Left cardiac atrium (tissue), 4 donors: ENCODE results near the gene PTGES3. TPM values are rescaled to one million over a fixed set of nuclear protein-coding genes. Genes with fewer than 3 reads are reported as not detected.
"Not testable (repeated sequence)": the region's sequence is repeated elsewhere in the genome, so short reads cannot be mapped to it uniquely, and the experiment has no call there.

Source experiments
- ATAC-seq, 2 donors: fragments of 200-7000 bp; cut with Tn5 transposase; one replicate each; pipeline ENCODE4 v1.9.1; 2020; ENCODE audit warnings: mild to moderate bottlenecking in 2 of 2, moderate library complexity in 2 of 2
- DNase-seq: peaks from one replicate; pipeline ENCODE4 v3.0.0-alpha.2; 2020
- intact Hi-C, 2 donors: fragments of 100-400 bp; cut with DNase I; formaldehyde crosslinking; loops; one replicate each; pipeline versions ENCODE4 v1.14.1 to v1.15.1; 2022 to 2023
- total RNA-seq, 2 donors: library from RNA; stranded (reverse); fragmentation: NEBNext Ultra II Directional; extraction: Animal tissue kit (Norgen Biotek cat#: 25700); gene quantifications; one replicate each; pipeline ENCODE4 v1.2.1, GENCODE V29; 2021
- donor health status: DM: no; HTN: yes; CAD: no.
- donor health status: DM: no; HTN: yes; CAD: no; lungs with severe emphysema.
- donor health status: DM: yes; HTN: yes; CAD: no.
- donor health status: Dilated cardiomyopathy.

Gene PTGES3
- total RNA-seq, 2 donors from 2014 or later: 126 to 138 TPM

DNA sequence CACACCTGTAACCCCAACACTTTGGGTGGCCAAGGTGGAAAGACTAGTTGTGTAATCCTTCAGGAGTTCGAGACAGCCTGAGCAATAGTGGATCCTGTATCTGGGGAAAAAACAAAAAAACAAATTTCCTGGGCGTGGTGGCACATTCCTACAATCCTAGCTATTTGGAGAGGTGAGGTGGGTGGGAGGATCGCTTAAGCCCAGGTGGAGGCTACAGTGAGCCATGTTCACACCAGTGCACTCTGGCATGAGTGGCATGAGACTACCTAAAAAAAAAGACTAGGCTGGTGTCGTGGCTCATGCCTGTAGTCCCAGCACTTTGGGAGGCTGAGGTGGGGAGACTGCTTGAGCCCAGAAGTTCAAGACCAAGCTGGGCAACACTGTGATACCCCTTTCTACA, 17.2 kb downstream of the PTGES3 start:
- intact Hi-C loops: no loop called here
- ATAC-seq (no peak), DNase-seq (no peak)

DNA sequence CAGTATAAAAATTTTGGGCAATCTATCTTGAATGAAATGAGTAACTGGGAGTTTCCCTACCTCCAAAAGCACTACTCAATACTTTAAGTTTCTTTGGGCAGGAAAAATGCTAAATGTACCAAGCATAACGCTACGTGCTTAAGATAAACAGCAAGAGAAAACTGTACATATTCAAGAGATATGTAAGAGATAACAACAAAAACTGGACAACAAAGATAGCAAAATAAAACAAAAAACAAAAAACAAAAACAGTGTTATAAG, 20.0 kb downstream of the PTGES3 start:
- ATAC-seq (no peak), DNase-seq (no peak)
- intact Hi-C loops: no loop called here

DNA sequence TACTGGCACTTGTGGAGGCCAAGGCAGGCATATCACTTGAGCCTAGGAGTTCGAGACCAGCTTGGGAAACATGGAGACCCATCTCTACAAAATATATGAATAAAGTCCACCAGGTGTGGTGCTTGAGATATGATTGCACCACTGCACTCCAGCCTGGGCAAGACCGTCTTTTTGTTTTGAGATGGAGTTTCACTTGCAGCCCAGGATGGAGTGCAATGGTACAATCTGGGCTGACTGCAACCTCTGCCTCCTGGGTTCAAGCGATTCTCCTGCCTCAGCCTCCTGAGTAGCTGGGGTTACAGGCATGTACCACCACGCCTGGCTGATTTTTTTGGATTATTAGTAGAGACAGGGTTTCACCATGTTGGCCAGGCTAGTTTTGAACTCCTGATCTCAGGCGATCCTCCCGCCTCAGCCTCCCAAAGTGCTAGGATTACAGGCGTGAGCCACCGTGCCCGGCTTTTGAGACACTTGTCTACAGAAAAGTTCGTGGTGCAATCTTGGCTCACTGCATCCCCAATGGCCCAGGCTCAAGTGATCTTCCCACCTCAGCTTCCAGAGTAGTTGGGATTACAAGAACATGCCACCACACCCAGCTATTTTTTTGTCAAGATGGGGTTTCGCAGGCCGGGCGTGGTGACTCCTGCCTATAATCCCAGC, 26.0 kb downstream of the PTGES3 start:
- intact Hi-C loops: no loop called here
- DNase-seq (no peak), ATAC-seq (no peak)

GRCh38 chr12:56661560-56661959, 26.5 kb downstream of the PTGES3 start:
- intact Hi-C loops: no loop called here
- DNase-seq (no peak), ATAC-seq (no peak)

DNA sequence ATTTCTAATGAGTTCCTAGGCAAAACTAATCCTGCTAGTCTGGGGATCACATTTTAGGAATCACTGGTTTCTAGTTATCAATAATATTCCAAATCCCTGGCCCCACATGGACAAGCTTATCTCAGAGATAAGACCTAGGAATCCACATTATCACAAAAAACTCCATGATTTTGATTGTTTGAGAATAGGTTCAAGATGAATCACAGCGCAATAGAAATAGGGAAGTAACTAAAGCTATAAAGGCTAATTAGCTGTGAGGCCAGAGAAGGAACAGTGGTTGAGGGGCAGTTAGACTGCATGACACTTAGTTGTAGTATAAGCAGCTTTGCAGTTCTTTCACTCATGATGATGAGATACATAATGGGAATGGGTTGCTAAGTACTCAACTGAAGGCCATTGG, 29.2 kb downstream of the PTGES3 start:
- DNase-seq (no peak), ATAC-seq (no peak)
- intact Hi-C loops: no loop called here

- ATAC-seq (peak in 1 of 2 donors; percentile 22), DNase-seq (no peak)
- intact Hi-C loops: no loop called here
Measured at GRCh38 chr12:56657416-56658379, 30.4 kb downstream of the PTGES3 start.

GRCh38 chr12:56653781-56654180, 34.3 kb downstream of the PTGES3 start:
- ATAC-seq, intact Hi-C loops, DNase-seq: not testable (repeated sequence)

GRCh38 chr12:56648023-56648422, 40.1 kb downstream of the PTGES3 start:
- not testable (repeated sequence) for ATAC-seq, DNase-seq
- intact Hi-C loops: loop anchor here in 1 of 2 donors (10.0 kb wide), 1 partner anchor 77 kb away; the partner anchor contains the start of gene NACA

DNA sequence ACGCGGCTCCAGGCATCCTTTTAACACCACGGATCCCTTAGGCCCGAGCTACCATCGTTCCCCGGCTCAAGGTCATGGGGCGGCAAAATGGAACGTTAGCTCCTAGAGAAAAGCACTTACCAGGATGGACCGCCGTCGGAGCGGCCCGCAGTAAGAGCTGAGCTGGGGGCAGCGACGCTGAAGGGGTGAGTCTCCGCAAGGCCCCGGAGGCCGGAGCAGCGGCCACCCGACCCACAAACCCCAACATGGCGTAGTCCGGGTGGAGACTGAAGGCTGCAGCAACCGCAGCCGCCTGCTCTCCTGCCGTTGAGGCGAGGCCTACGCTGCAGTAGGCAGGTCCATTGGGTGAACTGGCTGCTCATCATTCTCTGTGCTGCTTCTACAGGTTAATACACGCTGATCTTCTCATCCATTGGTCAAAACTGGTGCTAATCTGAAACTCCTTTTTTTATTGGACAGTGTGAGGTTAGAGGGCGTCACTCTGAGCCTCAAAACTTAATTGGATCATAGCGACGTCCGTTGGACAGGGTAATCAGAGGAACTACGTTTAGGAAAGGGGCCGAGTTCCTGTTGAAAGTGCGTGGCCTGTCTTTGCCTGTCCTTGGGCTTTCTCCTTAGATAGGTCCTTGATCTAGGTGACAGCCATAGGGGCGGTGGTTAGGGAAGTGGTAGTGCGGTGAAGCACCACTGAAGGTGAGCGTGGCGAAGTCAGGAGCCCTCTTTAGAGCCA, 42.2 kb downstream of the PTGES3 start, which contains the start of gene ATP5F1B:
ATP5F1B (minus strand) TSS at position 268 of the 730 bp plus-strand sequence; CDS start at position 247, 21 bp downstream.
- intact Hi-C loops: loop anchor here in 1 of 2 donors (10.0 kb wide), 1 partner anchor 79 kb away; the partner anchor contains the start of gene NACA
- ATAC-seq: peak; percentile 98 to 99
- DNase-seq: peak; percentile 97

GRCh38 chr12:56645201-56645716, 42.8 kb downstream of the PTGES3 start:
- ATAC-seq: peak; percentile 22 to 24
- intact Hi-C loops: loop anchor here in 1 of 2 donors (10.0 kb wide), 1 partner anchor 80 kb away; the partner anchor contains the start of gene NACA
- peak; percentile 29 for DNase-seq

- ATAC-seq (no peak), DNase-seq (no peak)
- intact Hi-C loops: loop anchor here in 1 of 2 donors (10.0 kb wide), 1 partner anchor 80 kb away; the partner anchor contains the start of gene NACA
Measured at GRCh38 chr12:56644654-56645053, 43.4 kb downstream of the PTGES3 start.

DNA sequence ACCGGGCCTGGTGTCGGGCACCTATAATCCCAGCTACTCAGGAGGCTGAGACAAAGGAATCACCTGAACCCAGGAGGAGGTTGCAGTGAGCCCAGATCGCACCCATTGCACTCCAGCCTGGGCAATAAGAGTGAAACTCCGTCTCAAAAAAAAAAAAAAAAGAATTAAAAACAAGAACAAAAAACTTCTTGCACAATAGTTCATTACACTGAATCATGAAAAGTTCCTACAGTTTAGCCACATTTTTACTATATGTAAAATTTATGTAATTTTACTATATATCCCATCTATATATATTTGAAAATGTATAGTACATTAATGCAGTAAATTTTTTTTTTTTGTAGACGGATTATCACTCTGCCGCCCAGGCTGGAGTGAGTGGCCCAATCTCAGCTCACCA, 46.9 kb downstream of the PTGES3 start:
- ATAC-seq (no peak), DNase-seq (no peak)
- intact Hi-C loops: loop anchor here in 1 of 2 donors (10.0 kb wide), 1 partner anchor 84 kb away; the partner anchor contains the start of gene NACA

DNA sequence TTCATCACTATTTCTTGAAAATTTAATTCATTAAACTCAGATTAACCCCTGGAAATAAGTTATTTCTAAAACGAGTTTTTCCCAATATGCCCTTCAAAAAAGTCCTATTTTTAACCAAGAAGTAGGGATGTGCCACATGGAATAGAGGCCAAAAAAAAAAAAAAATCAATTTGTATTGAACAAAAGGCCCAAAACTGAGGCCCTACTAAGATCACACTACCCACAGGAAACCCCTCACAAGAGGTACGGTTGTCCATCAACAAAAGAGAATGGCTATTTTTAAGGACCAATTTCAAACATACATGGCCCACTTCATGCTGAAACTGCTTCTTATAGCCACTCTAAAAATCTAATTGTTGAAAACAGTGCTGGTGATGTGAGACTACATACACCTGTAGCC, 50.5 kb downstream of the PTGES3 start:
- no peak for ATAC-seq
- intact Hi-C loops: no loop called here
- no peak for DNase-seq

DNA sequence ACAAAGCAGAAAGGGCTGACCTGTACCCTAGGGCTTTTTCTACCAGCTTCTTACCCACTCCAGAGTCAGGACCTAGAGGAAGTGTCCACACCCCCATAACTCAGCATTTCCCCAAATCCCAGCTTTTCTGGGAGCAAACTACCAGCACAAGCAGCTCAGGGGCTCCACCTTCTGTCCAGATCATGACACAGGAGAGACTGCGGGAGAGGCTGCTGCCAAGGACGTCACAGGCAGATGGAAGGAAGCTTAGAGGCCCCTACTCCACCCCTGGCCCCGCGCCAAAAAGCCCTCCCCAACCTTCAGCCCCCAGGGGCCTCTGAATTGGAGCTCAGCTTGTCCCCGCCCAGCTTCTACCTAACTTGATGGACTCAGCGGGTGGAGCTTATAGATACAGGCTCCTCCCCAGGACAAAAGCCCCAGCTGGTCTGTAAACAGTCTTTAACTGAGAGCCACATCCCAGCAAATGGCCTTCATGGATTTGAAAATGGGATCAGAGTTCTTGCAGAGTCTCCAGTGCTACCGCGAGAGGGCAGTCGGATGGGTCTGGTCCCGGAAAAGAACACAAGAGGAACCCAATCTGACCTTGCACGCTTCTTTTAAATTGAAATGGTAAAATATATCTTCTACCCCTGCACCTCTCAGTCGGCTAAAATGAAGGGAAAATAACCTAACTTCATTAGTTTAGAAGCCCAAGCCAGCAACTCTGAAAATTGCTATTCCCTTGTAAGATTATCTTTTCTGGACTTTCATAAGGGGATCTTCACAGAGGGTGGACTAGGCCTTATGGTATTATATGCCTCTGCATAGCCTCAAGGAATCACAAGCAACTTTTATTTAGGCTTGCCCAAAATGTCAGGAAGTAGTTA, 51.2 kb downstream of the PTGES3 start:
- peak; percentile 99 for DNase-seq
- ATAC-seq: peak; percentile 83 to 85
- intact Hi-C loops: no loop called here

DNA sequence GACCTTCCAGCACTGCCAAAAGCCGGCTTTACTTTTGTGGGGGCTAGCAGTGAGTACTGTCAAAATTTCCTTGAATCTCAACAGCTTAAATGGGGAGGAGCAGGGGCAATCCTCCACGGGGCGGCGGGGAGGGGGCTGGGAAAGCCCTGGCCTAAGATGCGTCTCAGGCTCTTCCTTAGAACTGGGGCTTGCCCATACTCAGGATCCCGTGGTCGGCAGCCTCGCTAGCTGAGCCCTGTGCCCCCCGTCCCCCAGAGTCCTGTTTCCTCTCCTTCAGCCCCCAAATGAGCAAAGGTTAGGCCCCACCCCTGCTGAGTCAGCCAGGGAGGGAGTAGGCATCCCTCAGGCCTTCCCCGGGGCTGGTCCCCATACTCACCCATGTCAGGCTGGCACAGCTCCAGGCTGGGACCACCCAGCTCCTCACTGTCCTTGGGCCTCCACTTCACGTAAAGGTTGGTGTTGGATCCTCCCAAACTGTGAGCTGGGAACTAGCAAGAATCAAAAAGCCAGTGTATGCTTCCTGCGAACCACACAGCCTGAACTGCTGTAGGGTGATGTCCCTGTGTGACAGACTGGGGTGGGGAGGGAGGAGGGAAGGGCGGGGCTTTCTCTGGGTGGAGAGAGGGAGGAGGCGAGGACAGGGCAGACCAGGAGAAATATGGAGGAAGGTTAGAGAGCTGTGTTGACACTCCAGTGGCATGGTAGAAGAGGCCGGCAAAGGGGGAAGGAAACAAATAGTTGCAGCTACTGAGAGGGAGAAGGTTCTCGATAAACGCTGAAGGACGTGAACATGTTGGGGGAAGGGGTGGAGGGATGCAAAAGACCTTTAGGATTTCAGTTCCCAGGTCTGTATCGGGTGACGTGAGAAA, 52.0 kb downstream of the PTGES3 start:
- peak; percentile 88 for DNase-seq
- intact Hi-C loops: no loop called here
- ATAC-seq: peak; percentile 85 to 87

DNA sequence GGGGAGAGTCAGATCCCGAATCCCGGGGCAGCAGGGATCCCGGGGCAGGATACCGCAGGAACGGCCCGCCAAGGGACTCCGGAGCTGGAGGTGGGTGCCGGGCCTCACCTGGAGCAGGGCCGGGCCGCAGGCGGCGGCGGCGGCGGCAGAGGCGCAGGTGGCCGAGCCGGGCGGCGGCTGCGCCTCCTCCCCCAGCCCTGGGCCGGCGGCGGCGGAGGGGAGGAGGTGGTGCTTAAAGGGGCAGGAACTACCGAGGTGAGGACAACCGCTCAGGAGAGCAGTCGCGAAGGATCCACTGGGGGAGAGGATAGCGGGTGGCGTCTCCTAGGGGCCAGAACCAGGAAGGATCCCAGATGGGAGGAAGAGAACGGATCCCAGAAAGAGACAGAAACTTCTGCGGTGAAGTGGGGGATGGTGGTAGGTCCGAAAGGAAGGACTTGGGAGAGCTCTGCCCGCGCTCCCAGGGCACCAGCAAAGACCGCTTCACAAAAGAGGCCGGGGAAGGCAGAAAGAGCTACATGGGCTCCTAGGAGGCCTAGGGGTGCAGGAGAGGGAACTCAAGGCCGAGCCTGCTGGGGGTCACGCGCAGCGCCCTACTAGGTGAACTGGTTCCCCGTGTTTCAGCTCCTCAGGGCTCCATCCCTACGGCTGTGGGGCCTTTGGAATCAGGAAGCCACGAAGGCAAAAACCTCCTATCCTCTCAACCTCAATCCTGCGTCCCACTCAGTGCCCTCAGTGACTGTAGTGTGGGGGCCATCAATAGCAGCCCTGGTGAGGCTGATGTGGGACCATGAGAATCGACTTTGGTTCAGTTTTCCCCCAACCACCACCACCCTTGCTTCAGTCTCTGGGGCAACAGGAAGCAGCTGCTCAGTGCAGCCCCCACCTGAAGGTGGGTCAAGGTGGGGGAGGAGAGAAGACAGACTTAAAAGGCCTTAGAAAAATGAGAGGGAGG, 53.0 kb downstream of the PTGES3 start:
- DNase-seq: peak; percentile 72
- ATAC-seq: peak; percentile 38 to 47
- intact Hi-C loops: loop anchor here in 1 of 2 donors (5.0 kb wide), 1 partner anchor 113 kb away; the partner anchor contains the start of gene RBMS2
